GM21381 (cell line): ENCODE measurements around the gene C1S.
"Not testable (repeated sequence)": the region's sequence is repeated elsewhere in the genome, so short reads cannot be mapped to it uniquely, and the experiment has no call there.

ENCODE experiments used
- ATAC-seq: cut with Tn5 transposase; IDR thresholded peaks from one replicate; pipeline ENCODE4 v1.9.1; 2021; ENCODE audit warnings: mild to moderate bottlenecking, moderate library complexity; ENCODE audit not compliant: unreplicated experiment

C1S gene

DNA sequence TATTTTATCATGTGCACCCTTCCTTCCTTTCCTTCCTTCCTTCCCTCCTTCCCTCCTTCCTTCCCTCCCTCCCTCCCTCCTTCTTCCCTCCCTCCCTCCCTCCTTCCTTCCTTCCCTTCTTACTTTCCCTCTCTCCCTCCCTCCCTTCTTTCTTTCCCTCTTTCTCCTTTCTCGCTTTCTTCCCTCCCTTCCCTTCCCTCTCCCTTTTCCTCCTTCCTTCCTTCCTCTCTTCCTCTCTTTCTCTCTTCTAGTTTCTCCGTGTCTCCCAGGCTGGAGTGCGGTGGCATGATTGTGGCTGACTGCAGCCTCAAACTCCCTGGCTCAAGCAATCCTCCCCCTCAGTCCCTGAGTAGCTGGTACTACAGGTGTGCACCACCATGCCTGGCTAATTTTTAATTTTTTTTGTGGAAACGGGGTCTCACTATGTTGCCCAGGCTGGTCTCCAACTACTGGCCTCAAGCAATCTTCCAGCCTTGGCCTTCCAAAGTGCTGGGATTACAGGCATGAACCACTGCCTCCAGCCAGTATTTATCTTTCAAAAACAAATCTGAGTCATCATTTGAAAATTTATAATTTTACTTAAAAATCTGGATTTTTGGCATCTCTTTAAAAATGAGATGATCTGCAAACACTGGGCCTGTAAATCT lies 40.7 kb downstream of the C1S start:
- ATAC-seq, result no peak

DNA sequence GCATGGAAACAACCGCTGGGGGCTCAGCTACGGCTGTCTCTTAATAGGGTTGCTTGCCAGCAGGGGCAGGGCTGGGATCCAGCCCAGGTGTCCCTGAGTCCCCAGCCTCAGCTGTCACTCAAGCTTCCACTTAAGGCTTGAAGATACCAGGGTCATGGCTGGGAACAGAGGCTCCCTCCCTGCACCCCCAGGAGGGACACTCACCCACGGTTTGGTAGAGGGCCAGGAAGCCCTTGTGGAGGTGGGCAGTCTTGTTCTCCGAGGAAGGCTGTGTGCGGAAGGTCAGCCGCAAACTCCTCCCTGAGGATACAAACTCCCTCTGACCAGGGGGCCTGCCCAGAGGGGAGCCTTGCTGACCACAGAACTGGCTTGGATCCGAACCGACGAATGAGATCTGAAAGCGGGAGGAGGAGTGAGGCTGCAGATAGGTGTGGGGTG lies 41.2 kb downstream of the C1S start:
- ATAC-seq, result no peak

- no peak for ATAC-seq
Observed at GRCh38 chr12:7102582-7102981, 42.1 kb downstream of the C1S start.

DNA sequence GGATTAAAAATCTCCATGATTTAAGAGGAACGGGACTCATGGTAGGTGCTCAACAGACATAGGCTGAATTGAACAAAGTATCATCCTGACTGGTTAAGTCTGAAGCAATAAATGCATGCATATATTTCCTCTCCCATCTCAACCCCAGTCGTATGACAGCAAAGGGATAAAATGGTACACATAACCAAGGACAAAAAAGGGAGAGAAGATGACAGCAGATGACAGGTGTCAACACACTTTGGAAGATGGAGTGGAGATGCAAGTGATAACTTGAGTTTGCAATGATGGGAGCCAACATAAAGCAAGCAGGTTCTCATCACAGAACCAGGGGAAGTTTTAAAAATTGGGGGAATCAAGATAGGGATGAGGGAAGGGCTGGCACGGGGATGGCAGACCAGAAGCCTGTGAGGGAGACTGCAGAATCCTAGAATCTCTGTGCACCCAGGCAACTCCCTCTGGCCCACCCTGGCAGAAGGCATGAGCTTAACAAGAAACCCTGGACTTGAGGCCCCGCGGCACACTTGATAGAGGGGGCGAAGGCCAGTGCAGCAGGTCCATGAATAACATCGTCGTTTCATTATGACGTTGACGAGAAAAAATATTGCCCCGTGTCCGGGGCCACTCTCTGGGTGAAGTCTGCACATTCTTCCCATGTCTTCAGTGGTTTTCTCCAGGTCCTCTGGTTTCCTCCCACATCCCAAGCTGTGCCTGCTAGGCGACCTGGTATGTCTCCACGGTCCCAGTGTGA lies 43.5 kb downstream of the C1S start:
- ATAC-seq, result no peak

DNA sequence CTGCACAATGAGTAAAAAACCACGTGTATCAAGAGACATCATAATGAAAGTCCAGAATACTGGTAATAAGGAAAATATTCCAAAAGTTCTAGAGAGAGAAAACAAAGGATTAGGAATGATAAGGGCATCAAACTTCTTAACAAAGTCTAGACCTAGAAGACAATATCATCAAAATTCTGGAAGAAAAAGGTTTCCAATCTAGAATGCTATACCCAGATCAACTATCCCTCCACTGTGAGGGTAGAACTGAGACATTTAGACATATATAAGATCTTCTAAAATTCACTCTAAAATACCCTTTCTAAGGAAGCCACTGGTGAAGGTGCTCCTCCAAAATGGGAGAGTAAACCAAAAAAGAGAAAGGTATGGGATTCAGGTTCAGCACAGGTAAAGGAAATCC lies 45.6 kb downstream of the C1S start:
- no peak for ATAC-seq

DNA sequence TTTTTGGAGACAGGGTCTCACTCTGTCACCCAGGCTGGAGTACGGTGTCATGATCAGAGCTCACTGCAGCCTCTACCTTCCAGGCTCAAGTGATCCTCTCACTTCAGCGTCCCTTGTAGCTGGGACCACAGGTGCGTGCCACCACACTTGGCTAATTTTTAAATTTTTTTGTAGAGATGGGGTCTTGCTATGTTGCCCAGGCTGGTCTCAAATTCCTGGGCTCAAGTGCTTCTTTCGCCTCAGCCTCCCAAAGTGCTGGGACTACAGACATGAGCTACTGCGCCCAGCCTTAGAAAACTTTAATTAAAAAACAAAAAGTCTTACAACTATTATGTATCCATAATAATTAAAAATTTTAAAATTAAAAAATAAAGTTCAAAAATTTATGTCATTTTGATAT lies 46.7 kb downstream of the C1S start:
- ATAC-seq, result not testable (repeated sequence)

DNA sequence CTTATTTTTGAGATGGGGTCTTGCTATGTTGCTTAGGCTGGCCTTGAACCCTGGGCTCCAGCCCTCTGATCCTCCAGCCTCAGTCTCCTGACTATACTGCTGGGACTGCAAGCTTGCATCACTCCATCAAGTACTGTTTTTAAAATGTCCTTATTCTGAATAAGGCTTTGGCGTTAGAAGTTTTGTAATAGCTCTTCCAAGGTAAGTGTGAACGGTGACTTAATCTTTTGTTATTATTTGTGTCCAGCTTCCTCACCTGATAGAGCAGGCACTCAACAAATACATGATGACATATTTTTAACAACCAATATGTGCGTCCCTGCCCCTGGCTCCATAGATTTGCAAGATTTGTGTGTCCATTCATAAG lies 47.1 kb downstream of the C1S start:
- ATAC-seq, result no peak

DNA sequence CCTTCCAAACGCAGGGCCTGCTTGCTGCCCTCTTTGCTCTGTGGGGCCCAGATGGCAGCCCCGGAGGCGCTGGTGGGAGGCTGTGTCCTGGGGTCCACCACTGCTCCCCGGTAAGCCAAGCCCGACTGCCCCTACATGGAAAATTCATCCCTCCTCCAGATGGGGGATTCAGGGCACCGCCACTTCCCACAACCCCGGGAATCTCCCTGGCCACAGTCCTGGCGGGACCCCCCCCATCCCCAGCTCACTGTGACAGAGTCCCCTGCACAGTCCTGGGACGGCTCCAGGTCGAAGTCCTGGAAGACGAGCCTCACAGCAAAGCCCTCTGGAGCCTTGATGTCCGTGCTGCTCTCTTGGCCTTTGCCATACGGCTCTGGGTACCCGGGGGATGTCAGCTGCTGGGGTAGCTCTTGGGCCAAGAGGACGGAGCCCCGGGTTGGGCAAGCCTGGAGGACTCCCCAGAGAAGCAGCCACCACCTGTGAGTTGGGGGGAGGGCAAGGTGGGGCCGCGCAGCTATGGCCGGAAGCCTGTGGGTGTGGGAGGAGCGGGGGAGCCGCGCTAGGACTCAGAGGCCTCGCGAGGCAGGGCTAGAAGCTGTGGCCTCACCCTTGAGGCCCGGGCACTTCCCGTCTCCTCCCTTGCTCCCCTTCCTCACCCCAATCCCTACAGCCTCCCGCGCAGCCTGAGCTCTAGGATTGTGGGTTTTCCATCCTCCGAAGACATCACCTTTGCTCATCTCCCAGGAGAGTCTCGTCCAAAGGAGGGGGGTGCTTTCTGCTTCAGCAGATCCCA lies 47.7 kb downstream of the C1S start:
- peak; percentile 82 for ATAC-seq

GRCh38 chr12:7108796-7109571 lies 48.5 kb downstream of the C1S start, which contains the start of gene C1RL:
TSS of gene C1RL (minus strand) at chr12:7109214. CDS start at chr12:7109180, 34 bp downstream.
- ATAC-seq, result peak; percentile 40

DNA sequence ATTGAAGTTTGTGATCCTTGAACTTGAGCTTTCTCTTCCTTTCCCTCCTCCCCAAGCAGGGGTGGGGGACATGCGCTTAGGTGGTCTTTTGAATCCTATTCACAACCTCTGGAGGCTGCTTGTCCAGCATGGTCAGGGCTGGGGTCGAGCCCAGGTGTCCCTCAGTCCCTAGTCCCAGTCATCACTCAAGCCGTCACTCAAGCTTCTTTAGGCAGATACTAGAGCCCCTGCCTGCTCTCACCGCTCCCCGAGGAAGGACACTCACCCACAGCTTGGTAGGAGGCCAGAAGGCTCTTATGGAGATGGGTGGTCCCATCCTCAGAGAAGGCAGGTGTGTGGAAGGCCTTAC lies 49.0 kb downstream of the C1S start:
- ATAC-seq, result no peak

DNA sequence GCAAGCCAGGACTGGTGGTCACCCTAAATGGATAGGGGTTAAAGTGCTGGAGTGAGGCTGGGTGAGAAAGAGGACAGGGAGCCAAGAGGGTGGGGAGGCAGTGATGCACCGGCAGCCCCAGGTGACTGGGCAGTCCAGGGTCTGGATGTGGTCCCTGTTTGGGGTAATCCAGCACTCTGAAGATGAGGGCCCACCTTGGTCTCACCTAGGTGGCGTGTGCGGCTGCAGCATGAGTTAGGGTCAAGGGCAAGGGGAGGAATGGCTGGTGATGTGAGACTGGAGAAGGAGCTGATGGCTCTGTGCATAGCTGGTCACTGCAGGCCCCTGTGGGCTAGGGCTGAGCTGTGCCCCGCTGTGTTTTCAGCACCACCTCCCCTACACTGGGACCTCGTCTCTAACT lies 50.1 kb downstream of the C1S start:
- no peak for ATAC-seq

GRCh38 chr12:7112041-7112440 lies 51.5 kb downstream of the C1S start:
- no peak for ATAC-seq

GRCh38 chr12:7113389-7113871 lies 52.9 kb downstream of the C1S start:
- no peak for ATAC-seq

DNA sequence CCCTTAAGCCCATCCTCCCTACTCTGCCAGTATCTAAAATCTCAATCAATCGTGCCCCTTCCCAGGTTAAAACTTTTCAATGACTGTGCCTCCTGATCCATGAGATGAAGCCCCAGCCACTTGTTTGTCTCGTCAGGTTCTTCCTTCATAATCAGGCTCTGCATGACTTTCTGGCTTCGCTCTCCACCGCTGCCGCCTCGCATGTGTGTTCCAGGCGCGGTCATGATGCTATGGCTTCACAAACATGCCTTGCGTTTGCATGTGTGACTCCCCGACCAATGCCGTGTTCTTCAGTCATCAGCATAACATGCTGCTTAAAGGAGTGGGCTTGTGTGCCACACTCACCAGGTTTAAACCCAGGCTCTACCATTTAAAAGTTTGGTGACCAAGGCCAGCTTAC lies 53.5 kb downstream of the C1S start:
- ATAC-seq, result no peak

- no peak for ATAC-seq
Observed at GRCh38 chr12:7114851-7115250, 54.3 kb downstream of the C1S start.

GRCh38 chr12:7116196-7116595 lies 55.7 kb downstream of the C1S start:
- no peak for ATAC-seq

DNA sequence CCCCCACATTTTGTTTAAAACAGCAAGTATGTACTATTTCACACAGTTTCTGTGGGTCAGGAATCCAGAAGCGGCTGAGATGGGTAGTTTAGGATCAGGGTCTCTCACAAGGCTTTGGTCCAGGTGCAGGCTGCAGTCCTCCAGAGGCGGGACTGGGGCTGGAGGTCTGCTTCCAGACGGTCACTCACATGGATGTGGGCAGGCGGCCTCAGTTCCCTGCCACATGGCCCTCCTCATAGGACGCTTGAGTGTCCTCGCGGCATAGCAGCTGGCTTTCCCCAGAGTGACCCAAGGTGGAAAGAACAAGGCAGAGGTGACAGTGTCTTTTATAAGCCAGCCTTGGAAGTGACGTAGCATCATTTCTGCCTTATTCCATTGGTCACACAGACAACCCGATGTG lies 56.4 kb downstream of the C1S start:
- no peak for ATAC-seq

- ATAC-seq, result no peak
Observed at GRCh38 chr12:7117670-7118069, 57.2 kb downstream of the C1S start.

DNA sequence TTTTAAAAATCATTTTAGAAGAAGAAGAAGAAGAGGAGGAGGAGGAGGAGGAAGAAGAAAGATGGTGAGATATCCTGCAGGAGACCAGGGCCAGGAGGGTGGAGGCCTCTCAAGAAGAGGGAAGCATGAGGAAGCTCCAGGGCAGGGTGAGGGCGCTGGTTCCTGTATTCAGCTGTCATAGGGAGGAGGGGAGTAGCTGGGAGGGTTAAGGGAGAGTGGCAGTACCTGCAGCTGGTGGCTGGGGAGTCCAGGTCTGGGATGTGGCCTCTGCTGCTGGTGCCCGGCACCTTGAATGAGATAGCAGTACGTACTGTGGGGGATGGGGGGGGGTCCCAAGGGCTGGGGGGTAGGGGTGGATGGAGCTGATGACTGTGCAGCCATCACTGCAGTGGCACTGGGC lies 58.4 kb downstream of the C1S start:
- no peak for ATAC-seq

DNA sequence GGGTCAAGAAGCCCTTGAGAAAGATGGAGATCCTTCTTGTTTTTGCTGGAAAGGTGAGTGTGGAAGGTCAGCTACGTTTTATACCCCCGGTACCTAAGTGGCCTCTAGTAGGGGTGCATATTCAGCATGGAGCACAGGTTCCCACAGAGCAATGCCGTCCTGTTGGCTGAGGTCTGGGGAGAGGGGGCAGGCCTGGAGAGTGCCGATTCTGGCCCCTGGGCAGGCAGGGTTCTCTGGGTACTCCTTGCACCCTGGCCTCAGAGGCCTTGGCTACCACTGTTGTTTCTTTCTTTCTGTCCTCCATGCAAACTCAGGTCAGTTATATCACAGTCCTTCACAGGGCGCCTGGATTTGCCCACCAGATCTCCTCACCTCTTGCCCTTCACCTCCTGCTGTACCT lies 59.6 kb downstream of the C1S start:
- no peak for ATAC-seq
